HEK293 (cell line): Measurements from ENCODE around the gene SLC22A16.

Experiments used
- CTCF ChIA-PET: fragments of 350-600 bp; formaldehyde crosslinking; extraction: SDS; loops from one replicate; lab custom pipeline; 2021; ENCODE audit warnings: antibody characterized with exemption; lab: Yijun Ruan, JAX
- POLR2A ChIA-PET: fragments of 300-600 bp; formaldehyde crosslinking; extraction: SDS; loops from one replicate; lab custom pipeline; 2020; ENCODE audit warnings: antibody characterized with exemption, inconsistent platforms; lab: Yijun Ruan, JAX
- H3K27ac ChIP-seq: fragments of 200-500 bp; sonication (Bioruptor generic); 2 replicates; pipeline ENCODE4 v1.5.1; 2014; ENCODE audit warnings: low read depth, low read length, control low read depth, inconsistent platforms; ENCODE audit errors: extremely low read depth
- H3K36me3 ChIP-seq, 2 experiments: fragments of 200-500 bp in 1 of 2; sonication (Bioruptor generic) in 1 of 2; 1 replicate in 1 of 2; 2 replicates in 1 of 2; pipeline ENCODE4 v1.5.1; 2014 to 2017; ENCODE audit warnings: inconsistent platforms in 2 of 2, low read length in 2 of 2; ENCODE audit not compliant: control insufficient read depth in 2 of 2, insufficient read depth in 1 of 2
- H3K4me1 ChIP-seq: fragments of 200-500 bp; sonication (Bioruptor generic); 2 replicates; pipeline ENCODE4 v1.5.1; 2014; ENCODE audit warnings: mild to moderate bottlenecking, low read length, inconsistent platforms; ENCODE audit not compliant: control insufficient read depth, insufficient read depth
- H3K4me3 ChIP-seq: 2 replicates; pipeline ENCODE4 v1.5.1; 2011; ENCODE audit warnings: low read depth, mild to moderate bottlenecking, control low read depth, low read length, moderate library complexity
- H3K9me3 ChIP-seq: fragments of 200-500 bp; sonication (Bioruptor generic); 2 replicates; pipeline ENCODE4 v1.5.1; 2014; ENCODE audit warnings: low read depth, low read length, inconsistent platforms; ENCODE audit not compliant: control insufficient read depth, insufficient read depth
- GLI2 ChIP-seq: fragments of 450-650 bp; formaldehyde crosslinking; IDR thresholded peaks from 2 replicates; pipeline ENCODE4; 2017; ENCODE audit warnings: missing biosample characterization, missing genetic modification characterization, low read depth, borderline replicate concordance
- OSR2 ChIP-seq: fragments of 450-650 bp; formaldehyde crosslinking; IDR thresholded peaks from 2 replicates; pipeline ENCODE4 v1.5.1; 2016; ENCODE audit warnings: missing biosample characterization, missing genetic modification characterization
- PRDM1 ChIP-seq: fragments of 450-650 bp; formaldehyde crosslinking; IDR thresholded peaks from 2 replicates; pipeline ENCODE4; 2016; ENCODE audit warnings: missing biosample characterization, missing genetic modification characterization
- SP7 ChIP-seq: fragments of 450-650 bp; formaldehyde crosslinking; IDR thresholded peaks from 2 replicates; pipeline ENCODE4 v1.5.1; 2016; ENCODE audit warnings: missing biosample characterization, missing genetic modification characterization
- ZBTB17 ChIP-seq: fragments of 450-650 bp; formaldehyde crosslinking; IDR thresholded peaks from 2 replicates; pipeline ENCODE4 v1.5.1; 2016; ENCODE audit warnings: missing biosample characterization, missing genetic modification characterization
- ZBTB8A ChIP-seq: fragments of 450-650 bp; formaldehyde crosslinking; IDR thresholded peaks from 2 replicates; pipeline ENCODE4 v1.5.1; 2016; ENCODE audit warnings: missing biosample characterization, missing genetic modification characterization
- ZEB2 ChIP-seq: fragments of 450-650 bp; formaldehyde crosslinking; IDR thresholded peaks from 2 replicates; pipeline ENCODE4 v1.5.1; 2016; ENCODE audit warnings: missing biosample characterization, missing genetic modification characterization
- ZNF366 ChIP-seq: fragments of 450-650 bp; formaldehyde crosslinking; conservative IDR thresholded peaks from 2 replicates; pipeline ENCODE4 v1.5.1; 2016; ENCODE audit warnings: missing biosample characterization, missing genetic modification characterization
- ZNF558 ChIP-seq: fragments of 450-650 bp; formaldehyde crosslinking; IDR thresholded peaks from 2 replicates; pipeline ENCODE4 v1.5.1; 2016; ENCODE audit warnings: missing biosample characterization, missing genetic modification characterization
- ZNF629 ChIP-seq: fragments of 450-650 bp; formaldehyde crosslinking; IDR thresholded peaks from 2 replicates; pipeline ENCODE4 v1.5.1; 2017; ENCODE audit warnings: missing biosample characterization, missing genetic modification characterization
- ZNF785 ChIP-seq: fragments of 450-650 bp; formaldehyde crosslinking; IDR thresholded peaks from 2 replicates; pipeline ENCODE4 v1.5.1; 2016; ENCODE audit warnings: missing biosample characterization, missing genetic modification characterization
- TF ChIP-seq, protein P1 (sequence below): fragments of 450-650 bp; formaldehyde crosslinking; IDR thresholded peaks from 2 replicates; pipeline ENCODE4 v1.5.1; 2016; ENCODE audit warnings: missing biosample characterization, missing genetic modification characterization, borderline replicate concordance
- TF ChIP-seq, protein P2 (sequence below): fragments of 450-650 bp; IDR thresholded peaks from 2 replicates; pipeline ENCODE4 v1.5.1; 2018; ENCODE audit warnings: missing biosample characterization, mild to moderate bottlenecking, missing genetic modification characterization
- TF ChIP-seq, protein P3 (sequence below): fragments of 450-650 bp; formaldehyde crosslinking; IDR thresholded peaks from 2 replicates; pipeline ENCODE4 v1.5.1; 2017; ENCODE audit warnings: missing biosample characterization, missing genetic modification characterization
- TF ChIP-seq, protein P4 (sequence below): fragments of 450-650 bp; formaldehyde crosslinking; IDR thresholded peaks from 2 replicates; pipeline ENCODE4 v1.5.1; 2016; ENCODE audit warnings: missing biosample characterization, missing genetic modification characterization
- TF ChIP-seq, protein P5 (sequence below): fragments of 450-650 bp; formaldehyde crosslinking; IDR thresholded peaks from 2 replicates; pipeline ENCODE4 v1.5.1; 2016; ENCODE audit warnings: missing biosample characterization, missing genetic modification characterization

Gene SLC22A16

DNA sequence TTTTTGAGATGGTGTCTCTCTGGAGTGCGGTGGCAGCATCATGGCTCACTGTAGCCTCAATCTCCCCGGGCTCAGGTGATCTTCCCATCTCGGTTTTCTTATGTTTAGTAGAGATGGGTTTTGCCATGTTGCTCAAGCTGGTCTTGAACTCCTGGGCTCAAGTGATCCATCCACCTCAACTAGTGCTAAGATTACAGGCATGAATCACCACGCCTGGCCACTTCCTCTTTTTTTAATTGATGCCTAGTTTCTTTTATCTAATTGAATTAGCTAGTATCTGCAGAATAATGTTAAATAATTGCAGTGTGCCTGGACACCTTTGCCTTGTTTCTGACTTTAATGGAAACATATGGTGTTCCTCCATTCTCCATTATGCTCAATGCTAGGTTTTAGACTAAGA, 38.4 kb upstream of the SLC22A16 start (continued):
- TF ChIP-seq, protein P1, sequence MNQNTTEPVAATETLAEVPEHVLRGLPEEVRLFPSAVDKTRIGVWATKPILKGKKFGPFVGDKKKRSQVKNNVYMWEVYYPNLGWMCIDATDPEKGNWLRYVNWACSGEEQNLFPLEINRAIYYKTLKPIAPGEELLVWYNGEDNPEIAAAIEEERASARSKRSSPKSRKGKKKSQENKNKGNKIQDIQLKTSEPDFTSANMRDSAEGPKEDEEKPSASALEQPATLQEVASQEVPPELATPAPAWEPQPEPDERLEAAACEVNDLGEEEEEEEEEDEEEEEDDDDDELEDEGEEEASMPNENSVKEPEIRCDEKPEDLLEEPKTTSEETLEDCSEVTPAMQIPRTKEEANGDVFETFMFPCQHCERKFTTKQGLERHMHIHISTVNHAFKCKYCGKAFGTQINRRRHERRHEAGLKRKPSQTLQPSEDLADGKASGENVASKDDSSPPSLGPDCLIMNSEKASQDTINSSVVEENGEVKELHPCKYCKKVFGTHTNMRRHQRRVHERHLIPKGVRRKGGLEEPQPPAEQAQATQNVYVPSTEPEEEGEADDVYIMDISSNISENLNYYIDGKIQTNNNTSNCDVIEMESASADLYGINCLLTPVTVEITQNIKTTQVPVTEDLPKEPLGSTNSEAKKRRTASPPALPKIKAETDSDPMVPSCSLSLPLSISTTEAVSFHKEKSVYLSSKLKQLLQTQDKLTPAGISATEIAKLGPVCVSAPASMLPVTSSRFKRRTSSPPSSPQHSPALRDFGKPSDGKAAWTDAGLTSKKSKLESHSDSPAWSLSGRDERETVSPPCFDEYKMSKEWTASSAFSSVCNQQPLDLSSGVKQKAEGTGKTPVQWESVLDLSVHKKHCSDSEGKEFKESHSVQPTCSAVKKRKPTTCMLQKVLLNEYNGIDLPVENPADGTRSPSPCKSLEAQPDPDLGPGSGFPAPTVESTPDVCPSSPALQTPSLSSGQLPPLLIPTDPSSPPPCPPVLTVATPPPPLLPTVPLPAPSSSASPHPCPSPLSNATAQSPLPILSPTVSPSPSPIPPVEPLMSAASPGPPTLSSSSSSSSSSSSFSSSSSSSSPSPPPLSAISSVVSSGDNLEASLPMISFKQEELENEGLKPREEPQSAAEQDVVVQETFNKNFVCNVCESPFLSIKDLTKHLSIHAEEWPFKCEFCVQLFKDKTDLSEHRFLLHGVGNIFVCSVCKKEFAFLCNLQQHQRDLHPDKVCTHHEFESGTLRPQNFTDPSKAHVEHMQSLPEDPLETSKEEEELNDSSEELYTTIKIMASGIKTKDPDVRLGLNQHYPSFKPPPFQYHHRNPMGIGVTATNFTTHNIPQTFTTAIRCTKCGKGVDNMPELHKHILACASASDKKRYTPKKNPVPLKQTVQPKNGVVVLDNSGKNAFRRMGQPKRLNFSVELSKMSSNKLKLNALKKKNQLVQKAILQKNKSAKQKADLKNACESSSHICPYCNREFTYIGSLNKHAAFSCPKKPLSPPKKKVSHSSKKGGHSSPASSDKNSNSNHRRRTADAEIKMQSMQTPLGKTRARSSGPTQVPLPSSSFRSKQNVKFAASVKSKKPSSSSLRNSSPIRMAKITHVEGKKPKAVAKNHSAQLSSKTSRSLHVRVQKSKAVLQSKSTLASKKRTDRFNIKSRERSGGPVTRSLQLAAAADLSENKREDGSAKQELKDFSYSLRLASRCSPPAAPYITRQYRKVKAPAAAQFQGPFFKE (tag by site-specific recombination): no peak

DNA sequence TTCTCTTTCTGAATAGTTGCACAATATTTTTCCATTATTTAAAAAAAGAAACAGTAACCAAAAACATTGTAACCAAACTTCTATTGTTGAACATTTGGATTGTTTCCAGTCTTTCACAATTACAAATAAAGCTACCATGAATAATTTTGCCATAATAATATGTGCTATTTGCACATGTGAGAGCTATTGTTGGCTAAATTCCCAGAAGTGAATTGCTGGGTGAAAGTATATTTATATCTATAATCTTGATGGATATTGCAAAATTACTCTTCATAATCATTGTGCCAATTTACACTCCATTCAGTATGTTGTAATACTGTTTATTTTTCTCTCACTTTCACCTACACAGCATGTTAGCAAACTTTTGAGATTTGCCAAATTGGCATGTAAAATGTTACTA, 36.6 kb upstream of the SLC22A16 start:
- Histone ChIP-seq H3K27ac (no peak overlapping the region), H3K4me1 (peaks cover 8% of the 10 kb centered on the region), H3K4me3 (no peak overlapping the region), H3K36me3 (no peaks in the 10 kb centered on the region), H3K9me3 (no peaks in the 10 kb centered on the region)
- TF ChIP-seq ZNF785 (tag by site-specific recombination) (no peak), ZNF366 (peak; percentile 23; the same call in 1 of the 2 replicates), ZBTB8A (tag by site-specific recombination) (peak; percentile 35; the same call in 1 of the 2 replicates), OSR2 (peak; percentile 30; the same call in 1 of the 2 replicates), ZNF558 (tag by site-specific recombination) (peak; percentile 67; the same call in 1 of the 2 replicates), GLI2 (tag by site-specific recombination) (peak; percentile 30; the same call in 1 of the 2 replicates), ZNF629 (tag by site-specific recombination) (0 out of 2 replicates have a peak, but pooled peaks have one; percentile 20), ZEB2 (tag by site-specific recombination) (peak; percentile 56; the same call in 1 of the 2 replicates), SP7 (tag by site-specific recombination) (0 out of 2 replicates have a peak, but pooled peaks have one; percentile 24), ZBTB17 (peak; percentile 59; the same call in 1 of the 2 replicates), PRDM1 (tag by site-specific recombination) (peak; percentile 51)
- TF ChIP-seq, protein P2, sequence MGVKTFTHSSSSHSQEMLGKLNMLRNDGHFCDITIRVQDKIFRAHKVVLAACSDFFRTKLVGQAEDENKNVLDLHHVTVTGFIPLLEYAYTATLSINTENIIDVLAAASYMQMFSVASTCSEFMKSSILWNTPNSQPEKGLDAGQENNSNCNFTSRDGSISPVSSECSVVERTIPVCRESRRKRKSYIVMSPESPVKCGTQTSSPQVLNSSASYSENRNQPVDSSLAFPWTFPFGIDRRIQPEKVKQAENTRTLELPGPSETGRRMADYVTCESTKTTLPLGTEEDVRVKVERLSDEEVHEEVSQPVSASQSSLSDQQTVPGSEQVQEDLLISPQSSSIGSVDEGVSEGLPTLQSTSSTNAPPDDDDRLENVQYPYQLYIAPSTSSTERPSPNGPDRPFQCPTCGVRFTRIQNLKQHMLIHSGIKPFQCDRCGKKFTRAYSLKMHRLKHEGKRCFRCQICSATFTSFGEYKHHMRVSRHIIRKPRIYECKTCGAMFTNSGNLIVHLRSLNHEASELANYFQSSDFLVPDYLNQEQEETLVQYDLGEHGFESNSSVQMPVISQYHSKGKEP (tag by site-specific recombination): no peak
- TF ChIP-seq, protein P3, sequence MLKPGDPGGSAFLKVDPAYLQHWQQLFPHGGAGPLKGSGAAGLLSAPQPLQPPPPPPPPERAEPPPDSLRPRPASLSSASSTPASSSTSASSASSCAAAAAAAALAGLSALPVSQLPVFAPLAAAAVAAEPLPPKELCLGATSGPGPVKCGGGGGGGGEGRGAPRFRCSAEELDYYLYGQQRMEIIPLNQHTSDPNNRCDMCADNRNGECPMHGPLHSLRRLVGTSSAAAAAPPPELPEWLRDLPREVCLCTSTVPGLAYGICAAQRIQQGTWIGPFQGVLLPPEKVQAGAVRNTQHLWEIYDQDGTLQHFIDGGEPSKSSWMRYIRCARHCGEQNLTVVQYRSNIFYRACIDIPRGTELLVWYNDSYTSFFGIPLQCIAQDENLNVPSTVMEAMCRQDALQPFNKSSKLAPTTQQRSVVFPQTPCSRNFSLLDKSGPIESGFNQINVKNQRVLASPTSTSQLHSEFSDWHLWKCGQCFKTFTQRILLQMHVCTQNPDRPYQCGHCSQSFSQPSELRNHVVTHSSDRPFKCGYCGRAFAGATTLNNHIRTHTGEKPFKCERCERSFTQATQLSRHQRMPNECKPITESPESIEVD (tag by site-specific recombination): peak; percentile 96
- TF ChIP-seq, protein P4, sequence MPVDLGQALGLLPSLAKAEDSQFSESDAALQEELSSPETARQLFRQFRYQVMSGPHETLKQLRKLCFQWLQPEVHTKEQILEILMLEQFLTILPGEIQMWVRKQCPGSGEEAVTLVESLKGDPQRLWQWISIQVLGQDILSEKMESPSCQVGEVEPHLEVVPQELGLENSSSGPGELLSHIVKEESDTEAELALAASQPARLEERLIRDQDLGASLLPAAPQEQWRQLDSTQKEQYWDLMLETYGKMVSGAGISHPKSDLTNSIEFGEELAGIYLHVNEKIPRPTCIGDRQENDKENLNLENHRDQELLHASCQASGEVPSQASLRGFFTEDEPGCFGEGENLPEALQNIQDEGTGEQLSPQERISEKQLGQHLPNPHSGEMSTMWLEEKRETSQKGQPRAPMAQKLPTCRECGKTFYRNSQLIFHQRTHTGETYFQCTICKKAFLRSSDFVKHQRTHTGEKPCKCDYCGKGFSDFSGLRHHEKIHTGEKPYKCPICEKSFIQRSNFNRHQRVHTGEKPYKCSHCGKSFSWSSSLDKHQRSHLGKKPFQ (tag by site-specific recombination): peak; percentile 45; the same call in 1 of the 2 replicates
- TF ChIP-seq, protein P5, sequence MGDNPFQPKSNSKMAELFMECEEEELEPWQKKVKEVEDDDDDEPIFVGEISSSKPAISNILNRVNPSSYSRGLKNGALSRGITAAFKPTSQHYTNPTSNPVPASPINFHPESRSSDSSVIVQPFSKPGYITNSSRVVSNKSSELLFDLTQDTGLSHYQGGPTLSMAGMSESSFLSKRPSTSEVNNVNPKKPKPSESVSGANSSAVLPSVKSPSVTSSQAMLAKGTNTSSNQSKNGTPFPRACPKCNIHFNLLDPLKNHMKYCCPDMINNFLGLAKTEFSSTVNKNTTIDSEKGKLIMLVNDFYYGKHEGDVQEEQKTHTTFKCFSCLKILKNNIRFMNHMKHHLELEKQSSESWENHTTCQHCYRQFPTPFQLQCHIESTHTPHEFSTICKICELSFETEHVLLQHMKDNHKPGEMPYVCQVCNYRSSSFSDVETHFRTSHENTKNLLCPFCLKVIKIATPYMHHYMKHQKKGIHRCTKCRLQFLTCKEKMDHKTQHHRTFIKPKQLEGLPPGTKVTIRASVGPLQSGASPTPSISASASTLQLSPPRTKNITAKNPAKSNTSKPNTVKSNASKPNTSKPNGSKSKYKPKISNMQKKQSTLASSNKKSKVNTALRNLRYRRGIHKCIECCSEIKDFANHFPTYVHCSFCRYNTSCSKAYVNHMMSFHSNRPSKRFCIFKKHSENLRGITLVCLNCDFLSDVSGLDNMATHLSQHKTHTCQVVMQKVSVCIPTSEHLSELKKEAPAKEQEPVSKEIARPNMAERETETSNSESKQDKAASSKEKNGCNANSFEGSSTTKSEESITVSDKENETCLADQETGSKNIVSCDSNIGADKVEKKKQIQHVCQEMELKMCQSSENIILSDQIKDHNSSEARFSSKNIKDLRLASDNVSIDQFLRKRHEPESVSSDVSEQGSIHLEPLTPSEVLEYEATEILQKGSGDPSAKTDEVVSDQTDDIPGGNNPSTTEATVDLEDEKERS (tag by site-specific recombination): no peak
- ChIA-PET POLR2A (no interaction called here), CTCF (interaction anchor here (1.2 kb wide), 1 partner anchor 14 kb away, joined by 4 read pairs; no protein-coding TSS in a partner anchor)
